Panc1 (cell line): ENCODE results near the gene BTBD9.

Experiments used
- TCF7L2 ChIP-seq: IDR thresholded peaks from 2 replicates; pipeline ENCODE4 v1.6.1; 2011; ENCODE audit warnings: mild to moderate bottlenecking, low read depth, low read length, inconsistent platforms
- TF ChIP-seq, protein P1 (sequence below): fragments of 450-650 bp; IDR thresholded peaks from 2 replicates; pipeline ENCODE4 v1.5.1; 2017; ENCODE audit warnings: mild to moderate bottlenecking
- TF ChIP-seq, protein P2 (sequence below), 2 experiments: IDR thresholded peaks; 2 replicates each; pipeline ENCODE4 v1.6.1; 2011 to 2012; ENCODE audit warnings: low read depth in 2 of 2, control low read depth in 1 of 2, low read length in 1 of 2, mild to moderate bottlenecking in 1 of 2, moderate library complexity in 1 of 2; ENCODE audit not compliant: insufficient read depth in 1 of 2

DNA sequence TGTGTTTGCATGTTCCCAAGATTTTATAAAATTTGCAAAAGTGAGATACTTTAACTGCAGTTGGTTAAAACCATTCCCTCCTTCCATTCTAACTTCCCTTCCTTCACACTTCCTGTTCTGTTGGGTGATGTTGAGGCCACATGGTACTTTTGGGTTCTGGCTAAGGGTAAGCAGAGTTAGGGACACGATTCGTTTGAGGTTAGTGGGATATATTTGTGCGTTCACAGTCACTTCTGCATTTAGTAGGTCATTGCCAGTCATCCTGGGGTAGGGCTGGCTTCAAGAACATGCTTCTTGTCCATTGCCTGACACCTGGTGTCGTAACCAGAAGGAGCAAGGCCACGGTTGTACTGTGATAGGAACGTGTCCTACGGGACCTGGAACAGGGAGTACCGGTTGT lies 480.1 kb downstream of the BTBD9 start:
- TF ChIP-seq, protein P1, sequence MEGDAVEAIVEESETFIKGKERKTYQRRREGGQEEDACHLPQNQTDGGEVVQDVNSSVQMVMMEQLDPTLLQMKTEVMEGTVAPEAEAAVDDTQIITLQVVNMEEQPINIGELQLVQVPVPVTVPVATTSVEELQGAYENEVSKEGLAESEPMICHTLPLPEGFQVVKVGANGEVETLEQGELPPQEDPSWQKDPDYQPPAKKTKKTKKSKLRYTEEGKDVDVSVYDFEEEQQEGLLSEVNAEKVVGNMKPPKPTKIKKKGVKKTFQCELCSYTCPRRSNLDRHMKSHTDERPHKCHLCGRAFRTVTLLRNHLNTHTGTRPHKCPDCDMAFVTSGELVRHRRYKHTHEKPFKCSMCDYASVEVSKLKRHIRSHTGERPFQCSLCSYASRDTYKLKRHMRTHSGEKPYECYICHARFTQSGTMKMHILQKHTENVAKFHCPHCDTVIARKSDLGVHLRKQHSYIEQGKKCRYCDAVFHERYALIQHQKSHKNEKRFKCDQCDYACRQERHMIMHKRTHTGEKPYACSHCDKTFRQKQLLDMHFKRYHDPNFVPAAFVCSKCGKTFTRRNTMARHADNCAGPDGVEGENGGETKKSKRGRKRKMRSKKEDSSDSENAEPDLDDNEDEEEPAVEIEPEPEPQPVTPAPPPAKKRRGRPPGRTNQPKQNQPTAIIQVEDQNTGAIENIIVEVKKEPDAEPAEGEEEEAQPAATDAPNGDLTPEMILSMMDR = no peak
- no peak for TF ChIP-seq TCF7L2
- TF ChIP-seq, protein P2, sequence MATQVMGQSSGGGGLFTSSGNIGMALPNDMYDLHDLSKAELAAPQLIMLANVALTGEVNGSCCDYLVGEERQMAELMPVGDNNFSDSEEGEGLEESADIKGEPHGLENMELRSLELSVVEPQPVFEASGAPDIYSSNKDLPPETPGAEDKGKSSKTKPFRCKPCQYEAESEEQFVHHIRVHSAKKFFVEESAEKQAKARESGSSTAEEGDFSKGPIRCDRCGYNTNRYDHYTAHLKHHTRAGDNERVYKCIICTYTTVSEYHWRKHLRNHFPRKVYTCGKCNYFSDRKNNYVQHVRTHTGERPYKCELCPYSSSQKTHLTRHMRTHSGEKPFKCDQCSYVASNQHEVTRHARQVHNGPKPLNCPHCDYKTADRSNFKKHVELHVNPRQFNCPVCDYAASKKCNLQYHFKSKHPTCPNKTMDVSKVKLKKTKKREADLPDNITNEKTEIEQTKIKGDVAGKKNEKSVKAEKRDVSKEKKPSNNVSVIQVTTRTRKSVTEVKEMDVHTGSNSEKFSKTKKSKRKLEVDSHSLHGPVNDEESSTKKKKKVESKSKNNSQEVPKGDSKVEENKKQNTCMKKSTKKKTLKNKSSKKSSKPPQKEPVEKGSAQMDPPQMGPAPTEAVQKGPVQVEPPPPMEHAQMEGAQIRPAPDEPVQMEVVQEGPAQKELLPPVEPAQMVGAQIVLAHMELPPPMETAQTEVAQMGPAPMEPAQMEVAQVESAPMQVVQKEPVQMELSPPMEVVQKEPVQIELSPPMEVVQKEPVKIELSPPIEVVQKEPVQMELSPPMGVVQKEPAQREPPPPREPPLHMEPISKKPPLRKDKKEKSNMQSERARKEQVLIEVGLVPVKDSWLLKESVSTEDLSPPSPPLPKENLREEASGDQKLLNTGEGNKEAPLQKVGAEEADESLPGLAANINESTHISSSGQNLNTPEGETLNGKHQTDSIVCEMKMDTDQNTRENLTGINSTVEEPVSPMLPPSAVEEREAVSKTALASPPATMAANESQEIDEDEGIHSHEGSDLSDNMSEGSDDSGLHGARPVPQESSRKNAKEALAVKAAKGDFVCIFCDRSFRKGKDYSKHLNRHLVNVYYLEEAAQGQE (IDR thresholded peaks at IDR 0.05; ENCODE audit: insufficient read depth in 1 of 2, low read depth in 2 of 2, low read length in 1 of 2) = no peak
